GM12864 (cell line): ENCODE measurements around the gene PRR7.
"Not testable (repeated sequence)": the region's sequence is repeated elsewhere in the genome, so short reads cannot be mapped to it uniquely, and the experiment has no call there.

Source experiments
- DNase-seq: peaks from one replicate; pipeline ENCODE4 v3.0.0-alpha.2; 2011; ENCODE audit warnings: low read depth
- H3K4me3 ChIP-seq: 2 replicates; pipeline ENCODE4 v1.5.1; 2011; ENCODE audit warnings: mild to moderate bottlenecking, low read depth, low read length, control low read depth
- CTCF ChIP-seq: IDR thresholded peaks from 2 replicates; pipeline ENCODE4 v1.5.1; 2011; ENCODE audit warnings: low read depth, mild to moderate bottlenecking, moderate library complexity, low read length, control low read depth, inconsistent platforms; ENCODE audit errors: missing control alignments

PRR7 gene

GRCh38 chr5:177412603-177413233 lies 33.9 kb upstream of the PRR7 start:
- H3K4me3 ChIP-seq = peak overlapping the region; percentile 4; the same call in 1 of the 2 replicates
- TF ChIP-seq CTCF = no peak
- peak; percentile 68 for DNase-seq

GRCh38 chr5:177414481-177414880 lies 32.1 kb upstream of the PRR7 start:
- TF ChIP-seq CTCF = no peak
- no peak overlapping the region for H3K4me3 ChIP-seq
- DNase-seq = no peak

- not testable (repeated sequence) for DNase-seq
Observed at GRCh38 chr5:177417081-177417480, 29.5 kb upstream of the PRR7 start.

GRCh38 chr5:177419046-177419445 lies 27.6 kb upstream of the PRR7 start:
- no peak for DNase-seq
- TF ChIP-seq CTCF = no peak
- H3K4me3 ChIP-seq = no peak overlapping the region

More at GRCh38 chr5:177417081-177417480, 29.5 kb upstream of the PRR7 start:
- not testable (repeated sequence) for H3K4me3 ChIP-seq

- H3K4me3 ChIP-seq, DNase-seq: not testable (repeated sequence)
Observed at GRCh38 chr5:177420472-177420871, 26.1 kb upstream of the PRR7 start.

GRCh38 chr5:177421062-177421798 lies 25.4 kb upstream of the PRR7 start:
- H3K4me3 ChIP-seq = no peak overlapping the region
- no peak for TF ChIP-seq CTCF
- no peak for DNase-seq

GRCh38 chr5:177423671-177424070 lies 22.9 kb upstream of the PRR7 start:
- DNase-seq = no peak
- H3K4me3 ChIP-seq = no peak overlapping the region
- no peak for TF ChIP-seq CTCF

GRCh38 chr5:177425196-177425800 lies 21.3 kb upstream of the PRR7 start:
- no peak for TF ChIP-seq CTCF
- H3K4me3 ChIP-seq = peak overlapping the region; percentile 59
- no peak for DNase-seq
